SU-DHL-6 (cell line): ENCODE results near the gene DNAH3.

Experiments
- H2AFZ ChIP-seq: fragments of 200-600 bp; sonication (generic); 2 replicates; pipeline ENCODE4 v1.6.1; 2014; ENCODE audit warnings: low read depth, mild to moderate bottlenecking, moderate library complexity, mixed read lengths, antibody characterized with exemption, low read length; ENCODE audit not compliant: severe bottlenecking
- H3F3A ChIP-seq: fragments of 200-600 bp; shearing (Covaris generic); 2 replicates; pipeline ENCODE4 v1.6.0; 2016; ENCODE audit warnings: antibody characterized with exemption, mild to moderate bottlenecking; ENCODE audit not compliant: insufficient read depth
- H3K27ac ChIP-seq: fragments of 200-600 bp; sonication (generic); 2 replicates; pipeline ENCODE4 v1.5.1; 2016; ENCODE audit warnings: low read depth, mild to moderate bottlenecking, low read length, moderate library complexity, mixed read lengths
- H3K27me3 ChIP-seq: fragments of 200-600 bp; sonication (generic), shearing (Covaris generic); 2 replicates; pipeline ENCODE4 v1.6.0; 2014; ENCODE audit warnings: mild to moderate bottlenecking, low read length
- H3K36me3 ChIP-seq: fragments of 200-600 bp; sonication (generic); 2 replicates; pipeline ENCODE4 v1.6.1; 2014; ENCODE audit warnings: mild to moderate bottlenecking, low read length, mixed read lengths
- H3K4me2 ChIP-seq: fragments of 300-600, 200-600 bp; shearing (Covaris generic), sonication (generic); 2 replicates; pipeline ENCODE4 v1.6.0; 2014; ENCODE audit warnings: low read length, low read depth, mild to moderate bottlenecking; ENCODE audit not compliant: poor library complexity, severe bottlenecking
- H3K4me3 ChIP-seq: fragments of 200-600 bp; sonication (generic); 2 replicates; pipeline ENCODE4 v1.5.1; 2014; ENCODE audit warnings: antibody characterized with exemption, low read length, mild to moderate bottlenecking, mixed read lengths; ENCODE audit not compliant: insufficient read depth, poor library complexity, severe bottlenecking
- H3K79me2 ChIP-seq: fragments of 200-600 bp; sonication (generic); 2 replicates; pipeline ENCODE4 v1.6.1; 2014; ENCODE audit warnings: mild to moderate bottlenecking, low read length, moderate library complexity; ENCODE audit not compliant: insufficient read depth
- H3K9ac ChIP-seq: fragments of 200-600 bp; sonication (generic); 2 replicates; pipeline ENCODE4 v1.7.0; 2014; ENCODE audit warnings: mild to moderate bottlenecking, low read length
- H3K9me2 ChIP-seq: fragments of 200-600 bp; sonication (generic); replicated peaks from 2 replicates; pipeline ENCODE4 v1.6.1; 2014; ENCODE audit warnings: low read length; ENCODE audit not compliant: insufficient read depth
- H3K9me3 ChIP-seq: fragments of 200-600 bp; sonication (generic); 2 replicates; pipeline ENCODE4 v1.6.1; 2014; ENCODE audit warnings: low read length, mixed read lengths; ENCODE audit not compliant: insufficient read depth
- H4K20me1 ChIP-seq: fragments of 200-600 bp; sonication (generic); 2 replicates; pipeline ENCODE4 v1.6.1; 2014; ENCODE audit warnings: low read depth, mild to moderate bottlenecking, antibody characterized with exemption, low read length, moderate library complexity, mixed read lengths
- CTCF ChIP-seq: fragments of 200-600 bp; sonication (generic); IDR thresholded peaks from one replicate; pipeline ENCODE4 v1.5.1; 2017; ENCODE audit warnings: antibody characterized with exemption, mild to moderate bottlenecking, low read length, moderate library complexity; ENCODE audit not compliant: insufficient read depth, poor library complexity, severe bottlenecking
- EZH2phosphoT487 ChIP-seq: fragments of 200-600 bp; sonication (generic), shearing (Covaris generic); conservative IDR thresholded peaks from 2 replicates; pipeline ENCODE4 v1.6.1; 2018; ENCODE audit warnings: mild to moderate bottlenecking, antibody characterized with exemption, low read length, moderate library complexity, mixed read lengths

The DNAH3 gene

GRCh38 chr16:20918486-20919239, 232.0 kb downstream of the DNAH3 start:
- TF ChIP-seq EZH2phosphoT487 = no peak
- TF ChIP-seq CTCF = no peak
- no peak overlapping the region for H3K4me2 ChIP-seq
- H3K9ac ChIP-seq = no peak overlapping the region
- no peaks in the 10 kb centered on the region for H4K20me1 ChIP-seq
- H3F3A ChIP-seq = peaks cover 8% of the 10 kb centered on the region
- H3K36me3 ChIP-seq = no peaks in the 10 kb centered on the region
- no peak overlapping the region for H3K4me3 ChIP-seq
- H3K9me3 ChIP-seq = no peaks in the 10 kb centered on the region
- no peak overlapping the region for H3K27ac ChIP-seq
- no peak overlapping the region for H2AFZ ChIP-seq
- no peaks in the 10 kb centered on the region for H3K27me3 ChIP-seq
- H3K9me2 ChIP-seq = no peaks in the 10 kb centered on the region
- no peaks in the 10 kb centered on the region for H3K79me2 ChIP-seq

DNA sequence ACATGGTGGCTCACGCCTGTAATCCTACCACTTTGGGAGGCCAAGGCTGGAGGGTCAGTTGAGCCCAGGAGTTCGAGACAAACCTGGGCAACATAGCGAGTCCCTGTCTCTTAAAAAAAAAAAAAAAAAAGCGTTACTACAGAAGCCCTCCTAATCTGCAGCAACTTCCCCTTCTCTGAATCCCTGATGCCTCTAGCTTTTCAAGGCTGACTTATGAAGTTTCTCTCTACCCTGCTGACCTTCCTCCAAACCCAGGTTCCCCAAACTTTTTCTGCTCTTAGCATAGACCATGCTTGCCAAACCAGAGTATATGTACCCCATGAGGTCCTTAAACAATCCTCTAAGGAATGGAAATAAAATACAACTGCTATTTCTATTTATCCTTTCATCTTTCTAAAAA, 233.7 kb downstream of the DNAH3 start:
- no peak overlapping the region for H2AFZ ChIP-seq
- no peaks in the 10 kb centered on the region for H3K9me2 ChIP-seq
- no peaks in the 10 kb centered on the region for H4K20me1 ChIP-seq
- no peaks in the 10 kb centered on the region for H3K9me3 ChIP-seq
- no peaks in the 10 kb centered on the region for H3K36me3 ChIP-seq
- H3F3A ChIP-seq = peaks cover 8% of the 10 kb centered on the region
- no peaks in the 10 kb centered on the region for H3K27me3 ChIP-seq
- H3K4me2 ChIP-seq = peak overlapping the region; percentile 60
- no peaks in the 10 kb centered on the region for H3K79me2 ChIP-seq
- no peak overlapping the region for H3K9ac ChIP-seq
- peak overlapping the region; percentile 84 for H3K27ac ChIP-seq
- TF ChIP-seq CTCF (no peak), EZH2phosphoT487 (no peak)
- no peak overlapping the region for H3K4me3 ChIP-seq

GRCh38 chr16:20916289-20916688, 234.4 kb downstream of the DNAH3 start:
- no peaks in the 10 kb centered on the region for H3K9me3 ChIP-seq
- TF ChIP-seq EZH2phosphoT487 (no peak), CTCF (no peak)
- peaks cover 11% of the 10 kb centered on the region for H3F3A ChIP-seq
- H3K9ac ChIP-seq = no peak overlapping the region
- peak overlapping the region; percentile 84 for H3K27ac ChIP-seq
- H3K4me3 ChIP-seq = no peak overlapping the region
- no peaks in the 10 kb centered on the region for H3K79me2 ChIP-seq
- no peak overlapping the region for H2AFZ ChIP-seq
- H3K4me2 ChIP-seq = peak overlapping the region; percentile 60
- H3K36me3 ChIP-seq = no peaks in the 10 kb centered on the region
- H3K9me2 ChIP-seq = no peaks in the 10 kb centered on the region
- H4K20me1 ChIP-seq = no peaks in the 10 kb centered on the region
- H3K27me3 ChIP-seq = no peaks in the 10 kb centered on the region
